NCI-H2196 treated with DMSO at 0.1 percent for 48 hours (cell line): ENCODE results near the gene SPAG9.

ENCODE experiments used
- DNase-seq: peaks from one replicate; lab custom pipeline; 2025; ENCODE audit not compliant: unreplicated experiment; lab: John Stamatoyannopoulos, UW

Gene SPAG9

DNA sequence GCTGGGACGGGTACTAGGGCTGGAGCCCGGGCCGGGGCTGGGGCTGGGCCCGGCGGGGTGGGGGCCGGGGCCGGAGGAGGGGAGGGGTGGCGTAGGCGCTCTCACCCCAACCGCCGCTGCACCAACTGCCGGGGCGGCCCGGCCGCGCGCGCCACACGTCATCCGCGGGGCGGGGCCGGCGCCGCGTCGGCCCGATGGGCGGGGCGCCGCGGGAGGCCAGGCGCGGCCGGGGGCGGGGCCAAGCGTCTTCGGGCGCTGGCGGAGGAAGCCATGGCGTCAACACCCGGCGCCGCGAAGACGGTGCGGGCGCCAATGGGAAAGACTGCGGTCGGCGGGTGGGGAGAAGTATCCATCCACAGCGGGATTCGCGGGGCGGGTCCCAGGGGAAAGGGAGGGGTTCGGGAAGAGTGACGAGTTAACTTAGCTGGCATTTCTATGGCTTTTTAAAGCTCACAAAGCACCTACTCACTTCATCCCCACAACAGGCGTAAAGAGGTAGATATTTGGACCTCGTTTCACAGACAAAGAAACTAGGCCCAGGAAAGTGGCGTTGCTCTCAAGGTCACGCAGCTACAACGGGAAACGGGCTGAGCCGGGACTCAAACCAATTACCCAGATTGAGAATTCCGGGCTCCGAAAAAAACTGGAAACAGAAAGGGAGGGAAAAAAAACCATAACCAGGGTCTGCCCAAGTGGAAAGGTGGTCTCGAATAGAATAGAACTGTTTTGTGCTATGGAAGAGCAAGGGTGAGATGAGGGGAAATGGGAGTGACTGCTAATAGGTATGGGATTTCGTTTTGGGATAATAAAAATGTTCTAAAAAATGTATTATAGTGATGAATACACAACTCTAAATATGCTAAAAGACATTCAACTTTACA is at the start of gene SPAG9:
Gene SPAG9, minus strand, starts transcription at position 130 of the 881 bp plus-strand sequence. CDS start 212 bp downstream, outside the sequence.
- peak; percentile 95 for DNase-seq

GRCh38 chr17:51169340-51169739 is 48.7 kb upstream of the SPAG9 start:
- no peak for DNase-seq

DNA sequence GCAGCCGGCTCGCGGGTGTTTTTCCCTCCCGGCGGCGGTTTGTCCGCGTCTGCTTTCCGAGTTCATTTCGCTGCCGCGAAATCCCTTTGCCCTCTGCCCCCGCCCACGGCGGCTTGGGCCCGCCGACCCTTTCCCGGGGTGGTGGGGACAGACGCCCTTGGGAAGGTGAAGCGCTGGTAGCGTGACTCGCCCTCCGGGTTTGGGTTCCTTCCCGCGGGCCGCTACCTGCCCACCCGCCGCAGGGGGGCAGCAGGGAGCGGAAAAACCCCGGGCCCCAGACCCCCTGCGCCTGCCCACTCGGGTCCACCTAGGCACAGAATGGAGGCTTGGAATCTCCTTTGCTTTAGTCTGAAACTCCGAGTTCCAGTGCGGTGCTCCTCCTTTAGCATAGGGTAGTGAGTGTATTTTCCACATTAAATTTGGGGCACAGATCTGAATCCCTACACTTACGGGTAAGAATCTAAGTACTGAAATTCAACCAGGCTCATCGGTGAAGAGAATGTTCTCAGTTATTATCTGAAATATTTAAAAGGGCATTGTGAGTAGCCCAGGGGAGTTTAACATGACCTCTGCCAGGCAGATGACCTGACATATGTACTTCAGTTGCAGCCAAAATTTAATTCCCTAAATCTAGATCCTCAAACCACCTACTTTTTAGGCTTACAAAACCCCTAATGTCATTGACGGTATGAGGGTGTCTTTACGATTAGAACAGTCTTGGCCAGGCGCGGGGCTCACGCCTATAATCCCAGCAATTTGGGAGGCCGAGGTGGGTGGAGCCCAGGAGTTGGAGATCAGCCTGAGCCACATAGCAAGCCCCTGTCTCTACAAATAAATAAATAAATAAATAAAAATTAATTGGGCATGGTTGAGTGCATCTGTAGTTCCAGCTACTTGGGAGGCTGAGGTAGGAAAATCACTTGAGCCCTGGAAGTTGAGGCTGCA is 46.6 kb upstream of the SPAG9 start:
- no peak for DNase-seq

- DNase-seq: peak; percentile 72
Measured at GRCh38 chr17:51166198-51166986, 45.7 kb upstream of the SPAG9 start, which contains the start of gene NME2. Gene NME2 (plus strand): TSS chr17:51166411. CDS start chr17:51166831, 420 bp downstream.

DNA sequence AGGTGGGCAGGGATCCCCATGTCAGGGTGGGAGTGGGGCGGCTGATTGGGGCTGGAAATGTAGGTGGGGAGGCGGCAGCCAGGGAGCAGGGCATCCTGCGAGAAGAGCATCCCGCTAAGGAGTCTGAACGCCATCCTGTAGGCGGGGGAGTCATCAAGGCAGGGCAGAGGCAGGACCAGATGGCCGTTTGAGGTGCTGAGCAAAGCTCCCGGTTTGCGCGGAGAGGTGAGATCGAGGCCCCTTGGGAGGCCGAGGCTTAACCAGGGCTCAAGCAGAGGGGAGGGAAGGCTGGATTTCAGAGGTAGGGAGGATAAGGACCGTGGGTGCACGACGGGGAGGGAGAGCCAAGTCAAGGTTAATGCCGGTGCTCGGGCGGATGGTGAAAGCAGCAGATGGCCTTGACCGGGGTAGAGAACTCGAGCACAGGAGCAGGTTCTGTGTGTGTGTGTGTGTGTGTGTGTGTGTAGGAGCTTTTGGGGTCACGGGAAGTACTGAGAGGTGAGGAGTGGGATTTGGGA is 45.1 kb upstream of the SPAG9 start:
- DNase-seq: no peak

- DNase-seq: no peak
Measured at GRCh38 chr17:51164911-51165679, 44.4 kb upstream of the SPAG9 start.

- no peak for DNase-seq
Measured at GRCh38 chr17:51161541-51161940, 40.9 kb upstream of the SPAG9 start.

DNA sequence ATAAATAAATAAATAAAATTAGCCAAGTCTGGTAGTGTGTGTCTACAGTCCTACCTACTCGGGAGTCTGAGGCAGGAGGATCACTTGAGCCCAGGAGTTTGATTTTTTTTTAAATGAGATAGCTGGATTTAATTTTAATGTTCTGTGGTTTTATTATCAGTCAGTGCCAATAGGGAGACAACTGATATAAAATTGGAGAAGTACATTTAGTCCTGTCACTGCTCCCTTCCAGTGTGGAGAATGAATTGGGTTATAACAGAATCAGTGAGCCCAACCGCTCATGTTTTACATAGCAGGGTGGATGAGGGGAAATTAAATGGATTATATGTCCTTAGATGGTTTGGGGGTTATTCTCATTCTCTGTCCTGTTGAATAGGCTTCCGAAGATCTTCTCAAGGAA is 38.9 kb upstream of the SPAG9 start:
- no peak for DNase-seq

GRCh38 chr17:51155416-51155815 is 34.7 kb upstream of the SPAG9 start:
- DNase-seq: no peak

DNA sequence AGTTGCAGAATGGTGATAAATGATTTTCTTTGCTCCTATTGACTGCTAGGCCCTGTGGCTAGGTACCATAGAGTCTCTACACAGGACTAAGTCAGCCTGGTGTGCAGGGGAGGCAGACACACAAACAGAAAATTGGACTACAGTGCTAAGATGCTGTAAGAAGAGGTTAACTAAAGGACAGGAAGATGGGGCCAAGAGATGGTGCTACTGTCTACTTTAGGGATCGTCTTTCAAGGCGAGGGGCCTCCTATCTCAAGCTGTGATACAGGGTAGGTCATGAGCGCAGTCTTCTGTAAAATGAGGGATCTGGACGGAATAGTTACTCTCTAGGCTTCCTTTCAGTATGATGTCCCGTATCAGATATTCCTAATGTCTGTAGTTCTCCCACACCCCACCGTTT is 33.5 kb upstream of the SPAG9 start:
- no peak for DNase-seq

DNA sequence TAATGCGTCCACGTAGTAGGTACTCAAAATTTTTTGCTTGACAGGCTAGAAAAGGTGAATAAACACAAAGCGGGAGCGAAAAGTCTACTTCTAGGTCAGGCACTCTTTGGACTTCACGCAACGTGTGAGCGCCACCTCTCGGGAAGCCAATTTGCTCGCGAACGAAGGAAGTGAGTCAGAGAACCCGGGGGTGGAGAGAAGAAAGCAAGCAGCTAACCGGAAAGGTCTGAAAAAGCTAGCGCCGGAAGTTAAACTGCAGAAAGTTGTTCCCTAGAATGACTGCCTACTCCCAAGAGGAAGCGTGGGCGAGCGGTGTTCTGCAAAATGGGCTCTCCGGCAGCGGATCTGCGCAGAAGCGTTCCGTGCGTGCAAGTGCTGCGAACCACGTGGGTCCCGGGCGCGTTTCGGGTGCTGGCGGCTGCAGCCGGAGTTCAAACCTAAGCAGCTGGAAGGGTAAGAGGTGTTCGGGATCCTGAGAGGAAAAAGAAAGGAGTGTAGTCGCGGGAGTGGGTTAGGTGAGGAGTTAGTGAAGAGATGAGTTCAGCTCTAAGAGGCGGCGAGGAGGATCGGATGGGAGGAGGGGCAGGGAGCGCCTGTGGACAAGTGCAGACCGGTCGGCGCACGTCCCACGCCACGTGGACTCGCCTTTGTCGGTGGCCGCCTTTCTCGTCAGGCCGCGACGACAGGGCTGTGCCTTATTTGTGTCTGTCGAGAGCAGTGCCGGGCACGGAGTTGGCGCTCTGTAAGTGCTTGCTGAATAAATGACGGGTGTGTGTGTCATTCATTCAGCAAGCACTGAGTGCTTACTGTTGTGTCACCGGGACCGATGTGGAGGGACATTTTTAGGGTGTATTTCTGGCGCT is 32.8 kb upstream of the SPAG9 start, which contains the start of gene NME1:
Gene NME1, plus strand, starts transcription at position 350 of the 863 bp plus-strand sequence. CDS start 2,096 bp downstream, outside the sequence.
- DNase-seq: peak; percentile 98

- peak; percentile 45 for DNase-seq
Measured at GRCh38 chr17:51152766-51153209, 32.1 kb upstream of the SPAG9 start.

DNA sequence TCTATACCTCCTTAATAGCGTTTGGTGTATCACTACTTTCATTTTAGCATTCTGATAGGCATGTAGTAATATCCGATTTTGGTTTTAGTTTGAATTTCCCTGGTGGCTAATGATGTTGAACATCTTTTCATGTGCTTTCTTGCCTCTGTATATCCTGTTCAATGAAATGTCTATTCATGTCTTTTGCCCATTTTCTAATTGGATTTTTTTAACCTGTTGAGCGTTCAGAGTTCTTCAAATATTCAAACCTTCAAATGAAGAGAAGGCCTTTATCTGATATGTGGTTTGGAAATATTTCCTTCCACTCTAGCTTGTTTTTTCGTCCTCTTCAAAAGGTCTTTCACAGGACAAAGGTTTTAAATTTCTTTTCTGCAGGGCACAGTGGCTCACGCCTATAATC is 30.3 kb upstream of the SPAG9 start:
- DNase-seq: no peak

DNA sequence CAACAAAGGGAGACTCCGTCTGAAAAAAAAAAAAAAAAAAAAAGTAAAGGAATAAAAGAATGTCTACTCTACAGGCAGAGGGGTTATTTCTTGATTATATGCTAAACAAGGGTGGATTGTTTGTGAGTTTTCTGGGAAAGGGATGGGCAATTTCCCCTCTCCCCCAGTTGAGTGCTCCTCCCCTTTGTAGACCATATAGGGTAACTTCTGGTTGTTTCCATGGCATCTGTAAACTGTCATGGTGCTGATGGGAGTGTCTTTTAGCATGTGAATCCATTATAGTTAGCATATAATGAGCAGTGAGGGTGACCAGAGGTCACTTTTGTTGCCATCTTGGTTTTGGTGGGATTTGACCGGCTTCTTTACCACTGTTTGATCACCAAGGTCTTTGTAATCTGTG is 28.5 kb upstream of the SPAG9 start:
- no peak for DNase-seq

- no peak for DNase-seq
Measured at GRCh38 chr17:51147650-51148049, 27.0 kb upstream of the SPAG9 start.

GRCh38 chr17:51144266-51145022 is 23.8 kb upstream of the SPAG9 start:
- DNase-seq: no peak

DNA sequence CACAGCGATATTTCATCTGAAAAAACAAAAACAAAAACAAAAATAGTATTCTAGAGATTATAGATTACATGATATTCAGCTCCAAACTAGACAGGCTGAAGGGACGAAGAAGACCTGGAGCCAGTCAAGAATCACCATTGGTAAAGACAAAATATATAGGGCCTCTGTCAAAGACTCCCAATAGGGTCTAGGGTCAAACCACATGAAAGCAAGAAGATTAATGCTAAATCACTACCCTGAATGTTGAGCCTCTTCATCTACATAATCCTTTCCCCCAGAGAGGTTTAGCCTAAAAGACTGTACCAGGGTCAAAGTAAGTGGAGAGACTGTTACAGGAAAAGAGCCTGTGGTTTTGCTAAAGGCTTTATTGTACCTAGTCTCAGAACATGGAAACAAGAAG is 21.9 kb upstream of the SPAG9 start:
- DNase-seq: no peak

DNA sequence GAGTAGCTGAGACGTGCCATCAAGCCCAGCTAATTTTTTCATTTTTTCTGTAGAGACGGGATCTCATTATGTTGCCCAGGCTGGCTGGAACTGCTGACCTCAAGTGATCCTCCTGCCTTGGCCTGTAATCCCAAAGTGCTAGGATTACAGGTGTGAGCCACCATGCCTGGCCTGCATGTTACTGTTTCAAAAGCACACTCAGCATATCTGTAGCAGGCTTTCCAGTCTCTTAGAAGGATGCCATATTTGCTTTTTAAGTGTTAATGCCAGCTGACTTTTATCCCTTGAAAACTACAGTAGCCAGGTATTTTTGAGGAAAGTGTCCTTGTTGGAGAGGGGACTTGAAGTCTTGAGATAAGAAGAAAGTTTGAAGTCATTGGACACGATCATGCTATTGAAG is 15.3 kb upstream of the SPAG9 start:
- no peak for DNase-seq
